Measurements from ENCODE around the gene SCFD2.

Gene SCFD2

DNA sequence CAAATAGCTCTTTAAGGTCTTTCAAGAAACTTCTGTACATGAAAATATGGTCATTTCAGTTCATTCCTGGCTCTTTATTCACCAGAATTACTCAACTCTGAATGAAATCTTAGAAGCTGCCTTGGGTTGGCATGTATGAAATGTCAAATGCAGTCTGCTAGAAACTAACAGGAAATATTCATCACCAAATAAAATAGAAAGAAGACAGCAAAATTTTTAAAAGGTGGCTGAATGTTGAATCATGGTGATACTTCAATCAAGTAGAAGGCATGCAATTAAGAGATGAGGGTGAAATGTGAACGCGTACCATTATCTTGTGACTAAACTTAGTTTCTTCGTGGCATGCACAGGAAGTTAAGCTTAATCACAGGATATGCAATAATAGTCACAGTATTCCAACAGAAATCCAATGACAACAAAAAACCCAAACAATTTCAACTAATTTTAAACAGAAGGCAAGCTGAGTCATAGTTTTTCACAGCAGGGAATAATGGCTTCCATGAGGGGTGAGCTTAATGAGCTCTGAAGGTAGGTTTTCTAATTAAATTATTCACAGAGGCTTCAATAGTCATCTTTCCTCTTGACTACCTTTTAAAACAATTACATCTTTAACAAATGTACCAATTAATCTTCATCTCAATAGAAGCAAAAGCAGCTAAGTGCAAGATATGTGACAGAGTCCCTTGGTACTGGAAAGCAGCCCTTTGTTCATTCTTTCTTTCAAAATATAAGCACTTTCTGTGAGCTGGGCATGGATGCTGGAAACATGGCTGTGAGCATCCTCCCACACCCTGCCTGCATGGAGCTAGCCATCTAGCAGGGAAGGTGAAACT lies 44.5 kb downstream of the SCFD2 start:
- H3K4me3 ChIP-seq (ENCODE audit: low read depth, low read length) = peak overlapping the region; percentile 8
- no peak for TF ChIP-seq CTCF (IDR thresholded peaks at IDR 0.05; ENCODE audit: low read depth, low read length, missing control alignments)
- in situ Hi-C loops (cut with HindIII; ENCODE audit: low sequenced_read_pairs) = no loop called here
- peak; percentile 40 for DNase-seq (ENCODE audit: low read depth)

GRCh38 chr4:53315300-53315699 lies 50.6 kb downstream of the SCFD2 start:
- no peak for TF ChIP-seq CTCF (IDR thresholded peaks at IDR 0.05; ENCODE audit: low read depth, low read length, missing control alignments)
- DNase-seq (ENCODE audit: low read depth) = no peak
- H3K4me3 ChIP-seq (ENCODE audit: low read depth, low read length) = no peak overlapping the region
- in situ Hi-C loops (cut with HindIII; ENCODE audit: low sequenced_read_pairs) = no loop called here

DNA sequence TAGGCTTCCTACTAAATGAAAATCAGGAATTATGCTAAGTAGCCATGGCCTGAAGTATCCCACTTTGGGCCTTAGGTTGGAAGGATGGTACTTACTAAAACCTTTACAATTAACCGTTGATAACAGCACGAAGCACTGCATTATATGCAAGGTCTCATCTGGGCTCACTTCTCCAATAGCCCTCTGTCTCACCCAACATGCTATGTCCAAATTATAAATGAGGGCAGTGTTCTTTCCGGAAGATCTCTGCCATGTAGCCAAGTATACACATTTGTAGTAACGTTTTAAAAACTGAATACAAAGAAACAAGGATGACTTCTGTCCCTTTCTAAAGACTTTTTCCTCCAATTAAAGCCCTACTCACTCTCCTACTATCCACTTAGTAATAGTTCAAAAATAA lies 51.6 kb downstream of the SCFD2 start:
- DNase-seq (ENCODE audit: low read depth) = no peak
- TF ChIP-seq CTCF (IDR thresholded peaks at IDR 0.05; ENCODE audit: low read depth, low read length, missing control alignments) = no peak
- in situ Hi-C loops (cut with HindIII; ENCODE audit: low sequenced_read_pairs) = no loop called here
- no peak overlapping the region for H3K4me3 ChIP-seq (ENCODE audit: low read depth, low read length)

DNA sequence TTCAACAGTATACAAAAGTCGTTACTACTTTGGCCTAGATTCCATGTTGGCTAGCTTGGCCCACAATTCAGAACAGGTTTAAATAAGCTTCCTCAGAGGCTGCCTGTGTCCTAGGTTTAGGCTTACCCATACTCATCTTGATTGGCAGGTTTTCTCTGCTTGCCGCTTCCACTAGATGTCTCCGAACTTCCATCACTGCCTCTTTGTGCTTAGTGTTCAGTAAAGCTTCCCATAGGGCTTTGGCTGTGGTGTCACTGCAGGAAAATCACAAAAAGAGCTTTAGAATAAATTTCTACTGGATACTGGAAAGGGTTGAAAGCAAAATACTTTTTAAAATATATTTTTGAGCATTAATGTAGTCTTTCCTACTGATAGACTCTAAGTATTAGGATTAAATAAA lies 52.4 kb downstream of the SCFD2 start:
- in situ Hi-C loops (cut with HindIII; ENCODE audit: low sequenced_read_pairs) = no loop called here
- DNase-seq (ENCODE audit: low read depth) = no peak
- peak; percentile 21 for TF ChIP-seq CTCF (IDR thresholded peaks at IDR 0.05; ENCODE audit: low read depth, low read length, missing control alignments)
- H3K4me3 ChIP-seq (ENCODE audit: low read depth, low read length) = no peak overlapping the region

DNA sequence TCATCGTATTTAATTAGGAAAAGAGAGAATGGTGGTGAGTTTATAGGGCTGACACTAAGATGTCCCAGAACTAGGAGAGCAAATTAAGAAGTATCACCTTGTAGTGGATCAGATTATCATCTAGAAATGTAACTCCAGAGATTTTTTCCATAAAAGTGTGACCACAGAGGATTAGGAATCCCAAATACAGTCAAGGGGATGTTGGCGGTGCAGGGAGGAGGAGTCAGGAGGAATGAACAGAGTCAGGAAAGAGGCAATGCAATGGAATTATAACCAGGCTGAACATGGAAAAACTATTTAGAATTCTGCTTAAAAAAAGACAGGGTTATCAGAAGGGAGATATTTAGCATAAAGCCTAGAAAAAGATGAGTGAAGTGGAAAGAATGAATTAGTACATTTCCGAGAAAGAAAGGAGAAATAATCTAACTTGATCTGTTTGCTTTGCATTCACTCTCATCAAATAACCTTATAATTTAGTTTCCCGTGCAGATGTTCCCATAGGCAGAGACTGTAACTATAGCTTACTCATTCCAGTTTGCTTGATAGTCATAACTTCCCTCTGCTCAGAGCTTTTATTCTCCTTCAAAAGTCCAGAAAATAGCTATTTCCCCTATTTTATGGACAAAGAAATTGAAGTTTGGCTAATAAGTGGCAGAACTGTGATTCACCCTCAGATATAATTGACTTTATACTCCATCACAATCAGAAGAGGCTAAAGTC lies 56.4 kb downstream of the SCFD2 start:
- in situ Hi-C loops (cut with HindIII; ENCODE audit: low sequenced_read_pairs) = no loop called here
- TF ChIP-seq CTCF (IDR thresholded peaks at IDR 0.05; ENCODE audit: low read depth, low read length, missing control alignments) = no peak
- DNase-seq (ENCODE audit: low read depth) = no peak
- no peak overlapping the region for H3K4me3 ChIP-seq (ENCODE audit: low read depth, low read length)

GRCh38 chr4:53307819-53308780 lies 57.8 kb downstream of the SCFD2 start:
- H3K4me3 ChIP-seq (ENCODE audit: low read depth, low read length) = no peak overlapping the region
- TF ChIP-seq CTCF (IDR thresholded peaks at IDR 0.05; ENCODE audit: low read depth, low read length, missing control alignments) = no peak
- in situ Hi-C loops (cut with HindIII; ENCODE audit: low sequenced_read_pairs) = no loop called here
- peak; percentile 26 for DNase-seq (ENCODE audit: low read depth)
